ENCODE measurements around the gene ORMDL3.

ORMDL3 gene

GRCh38 chr17:39927101-39927928, at the start of gene ORMDL3, which contains the start of gene LRRC3C:
ORMDL3 (minus strand) TSS chr17:39927601; CDS start chr17:39924203, 3,398 bp downstream.
LRRC3C (plus strand) TSS chr17:39927732; CDS start chr17:39941524, 13,792 bp downstream.
- DNase-seq (ENCODE audit: low read depth) = peak; percentile 55

DNA sequence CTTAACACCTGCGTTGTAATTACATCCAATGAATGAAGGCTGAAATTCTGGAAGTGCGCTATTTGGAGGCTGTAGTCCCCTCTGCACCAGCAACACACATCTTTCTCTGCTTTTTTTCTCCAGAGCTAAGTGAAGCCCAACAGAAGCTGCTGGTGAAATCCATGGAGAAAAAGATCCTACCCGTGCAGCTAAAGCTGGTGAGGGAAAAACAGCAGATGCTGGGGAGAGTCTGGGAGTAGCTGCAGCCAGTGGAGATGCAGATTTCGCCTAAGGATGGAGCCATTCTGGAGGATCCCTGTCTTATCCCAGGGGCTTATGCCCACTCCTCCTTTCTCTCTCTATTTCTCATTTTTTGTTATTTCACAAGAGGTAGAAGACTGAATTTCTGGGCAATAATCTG, 48.4 kb upstream of the ORMDL3 start:
- no peak for DNase-seq (ENCODE audit: low read depth)

DNA sequence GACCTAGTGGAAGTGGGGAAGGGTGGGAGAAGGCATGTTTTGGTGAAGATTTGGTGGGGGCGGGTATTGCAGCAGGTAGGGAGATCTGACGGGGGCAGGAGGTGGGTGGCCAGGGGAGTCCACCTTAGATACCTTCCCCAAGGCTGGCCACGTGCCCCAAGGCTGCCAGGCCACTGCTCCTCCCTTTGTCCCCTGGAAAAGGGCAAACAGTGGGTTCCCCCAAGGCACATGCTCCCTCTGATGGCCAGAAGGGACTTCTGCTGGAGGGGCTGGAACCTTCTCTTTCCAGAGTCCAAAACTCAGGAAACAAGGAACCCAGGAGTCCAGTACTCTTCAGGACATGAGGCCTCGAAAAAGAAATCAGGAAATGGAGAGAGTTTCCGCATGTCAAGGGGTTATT, 47.0 kb upstream of the ORMDL3 start:
- no peak for DNase-seq (ENCODE audit: low read depth)

DNA sequence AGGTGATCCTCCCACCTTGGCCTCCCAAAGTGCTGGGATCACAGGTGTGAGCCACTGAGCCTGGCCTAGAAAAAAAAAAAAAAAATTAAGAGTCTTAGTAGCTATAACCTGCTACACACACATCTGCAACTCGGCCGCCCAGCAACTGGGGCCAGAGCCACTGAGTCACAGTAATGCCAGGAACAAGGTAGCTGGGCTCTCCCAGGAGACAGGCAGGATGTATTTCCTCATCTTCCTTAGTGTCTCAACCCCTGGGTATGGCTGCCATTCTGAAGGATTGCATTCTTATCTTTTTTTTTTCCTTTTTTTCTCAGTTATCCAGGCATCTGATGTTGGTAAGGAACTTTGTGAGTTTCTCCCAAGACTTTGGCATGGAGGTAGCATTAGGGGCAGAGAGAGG, 46.1 kb upstream of the ORMDL3 start:
- DNase-seq (ENCODE audit: low read depth) = no peak

GRCh38 chr17:39972271-39972670, 44.9 kb upstream of the ORMDL3 start:
- DNase-seq (ENCODE audit: low read depth) = no peak

DNA sequence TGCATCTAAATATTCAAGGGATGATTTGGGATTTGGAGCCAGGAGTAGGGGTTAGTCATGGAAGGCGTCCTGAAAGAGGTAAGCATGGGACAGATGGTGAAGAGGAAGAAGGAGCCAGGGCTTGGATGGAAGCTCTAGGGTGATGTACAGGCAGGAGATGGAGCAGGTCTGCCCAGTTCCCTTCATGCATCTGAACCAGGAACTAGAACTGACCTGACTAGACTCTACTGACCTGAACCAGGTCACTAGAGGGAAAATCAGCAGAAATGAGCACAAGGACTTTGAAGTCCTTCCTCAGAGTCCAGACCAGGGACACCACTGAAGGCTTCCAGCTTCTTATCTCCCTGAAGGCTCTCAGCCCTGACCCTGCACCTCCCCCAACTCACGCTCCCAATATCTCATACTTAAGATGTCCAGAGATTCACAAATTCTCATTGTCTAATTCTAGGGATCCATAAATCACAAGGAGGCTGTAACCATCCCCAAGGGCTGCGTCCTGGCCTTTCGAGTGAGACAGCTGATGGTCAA, 43.7 kb upstream of the ORMDL3 start:
- DNase-seq (ENCODE audit: low read depth) = no peak

DNA sequence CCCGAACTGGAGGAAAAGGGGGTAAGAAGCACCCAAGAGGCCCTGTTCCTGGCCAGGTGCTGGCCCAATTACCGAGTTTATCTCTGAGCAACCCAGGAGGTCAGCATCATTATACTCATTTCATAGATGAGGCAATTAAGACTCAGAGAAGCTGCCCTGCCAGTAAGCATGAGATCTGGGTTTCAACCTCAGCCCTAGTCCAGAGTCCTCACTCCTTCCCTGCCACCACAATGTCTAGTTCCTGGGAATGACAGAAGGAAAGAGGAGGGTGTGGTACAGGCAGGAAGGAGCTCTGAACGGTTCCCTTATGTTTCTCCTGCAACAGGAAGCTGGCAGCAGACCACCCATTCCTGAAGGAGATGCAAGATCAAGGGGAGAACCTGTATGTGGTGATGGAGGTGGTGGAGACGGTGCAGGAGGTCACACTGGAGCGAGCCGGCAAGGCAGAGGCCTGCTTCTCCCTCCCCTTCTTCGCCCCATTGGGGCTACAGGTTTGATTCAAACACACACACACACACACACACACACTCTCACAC, 42.8 kb upstream of the ORMDL3 start:
- DNase-seq (ENCODE audit: low read depth) = no peak

- DNase-seq (ENCODE audit: low read depth) = no peak
These were observed 42.0 kb upstream of the ORMDL3 start for GRCh38 chr17:39969375-39969774.

- no peak for DNase-seq (ENCODE audit: low read depth)
These were observed 41.4 kb upstream of the ORMDL3 start for GRCh38 chr17:39968761-39969160.

GRCh38 chr17:39966771-39967170, 39.4 kb upstream of the ORMDL3 start:
- no peak for DNase-seq (ENCODE audit: low read depth)

DNA sequence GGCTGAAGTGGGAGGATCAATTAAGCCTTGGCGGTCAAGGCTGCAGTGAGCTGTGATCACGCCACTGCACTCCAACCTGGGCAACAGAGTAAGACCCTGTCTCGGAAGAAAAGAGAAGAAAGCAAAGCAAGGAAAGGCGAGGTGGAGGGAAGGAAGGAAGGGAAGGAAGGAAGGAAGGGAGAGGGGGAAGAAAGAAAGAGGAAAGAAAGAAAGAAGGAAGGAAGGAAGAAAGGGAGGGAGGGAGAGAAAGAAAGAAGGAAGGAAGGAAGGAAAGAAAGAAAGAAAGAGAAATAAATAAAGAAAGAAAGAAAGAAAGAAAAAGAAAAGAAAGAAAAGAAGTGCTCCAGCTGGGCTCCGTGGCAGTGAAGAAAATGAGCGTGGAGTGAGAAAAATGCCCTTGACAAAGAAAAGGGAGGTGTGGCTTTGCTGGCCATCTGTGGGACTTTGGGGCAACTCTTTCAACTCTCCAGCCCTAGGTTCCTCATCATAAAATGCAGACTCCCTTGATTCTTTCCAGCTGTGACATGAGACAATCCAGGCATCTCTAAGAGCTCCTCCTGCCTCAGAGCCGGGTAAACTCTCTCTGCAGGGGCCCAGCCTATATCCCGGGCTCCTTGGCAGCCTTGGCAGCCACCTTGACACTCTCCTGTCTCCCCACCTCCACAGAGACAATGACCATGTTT, 37.8 kb upstream of the ORMDL3 start:
- no peak for DNase-seq (ENCODE audit: low read depth)

DNA sequence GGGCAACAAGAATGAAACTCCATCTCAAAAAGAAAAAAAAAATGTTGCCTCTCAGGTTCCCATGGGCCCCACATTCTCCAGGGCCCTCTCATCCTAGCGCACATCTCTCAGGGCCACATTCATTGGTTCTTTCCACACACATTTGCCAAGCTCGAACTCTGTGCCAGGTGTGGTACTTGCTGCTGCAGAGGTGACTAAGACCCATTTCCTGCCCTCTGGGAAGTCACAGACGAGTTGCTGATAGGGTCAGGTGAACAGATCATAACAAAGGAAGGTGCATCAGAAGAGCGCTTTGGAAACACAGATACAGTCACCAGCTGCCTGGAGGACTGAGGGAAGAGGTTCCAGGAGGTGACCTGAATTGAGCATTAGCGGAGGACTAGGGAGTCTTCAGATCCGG, 36.4 kb upstream of the ORMDL3 start:
- no peak for DNase-seq (ENCODE audit: low read depth)

GRCh38 chr17:39962642-39963220, 35.3 kb upstream of the ORMDL3 start, which contains the start of gene GSDMA:
GSDMA (plus strand) TSS chr17:39963004; CDS start chr17:39965688, 2,684 bp downstream.
- DNase-seq (ENCODE audit: low read depth) = no peak

- no peak for DNase-seq (ENCODE audit: low read depth)
These were observed 33.2 kb upstream of the ORMDL3 start for GRCh38 chr17:39960524-39961041.

- DNase-seq (ENCODE audit: low read depth) = no peak
These were observed 28.4 kb upstream of the ORMDL3 start for GRCh38 chr17:39955726-39956225.

GRCh38 chr17:39954876-39955275, 27.5 kb upstream of the ORMDL3 start:
- no peak for DNase-seq (ENCODE audit: low read depth)

DNA sequence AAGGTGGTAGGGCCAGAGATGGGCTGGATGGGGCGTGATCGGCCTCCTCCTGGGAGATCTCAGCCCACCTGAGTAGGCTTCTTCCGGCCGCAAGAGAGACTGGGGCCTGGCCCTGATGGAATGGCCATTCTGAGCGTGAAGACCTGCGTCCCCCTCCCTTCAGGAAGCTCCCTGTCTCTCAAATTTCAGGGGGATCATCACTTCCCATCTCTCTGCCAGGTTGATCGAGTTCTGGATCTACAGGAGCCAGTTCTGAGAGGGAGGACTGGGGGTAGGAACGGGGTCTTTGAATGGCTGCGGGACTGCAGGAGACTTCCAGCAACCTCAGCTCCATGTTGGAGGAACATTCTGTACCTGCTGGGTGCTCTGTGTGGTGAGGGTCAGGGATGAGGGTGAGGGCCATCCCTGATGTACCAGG, 26.1 kb upstream of the ORMDL3 start:
- no peak for DNase-seq (ENCODE audit: low read depth)

GRCh38 chr17:39952680-39953470, 25.5 kb upstream of the ORMDL3 start:
- DNase-seq (ENCODE audit: low read depth) = peak; percentile 81

GRCh38 chr17:39951924-39952679, 24.7 kb upstream of the ORMDL3 start:
- no peak for DNase-seq (ENCODE audit: low read depth)

DNA sequence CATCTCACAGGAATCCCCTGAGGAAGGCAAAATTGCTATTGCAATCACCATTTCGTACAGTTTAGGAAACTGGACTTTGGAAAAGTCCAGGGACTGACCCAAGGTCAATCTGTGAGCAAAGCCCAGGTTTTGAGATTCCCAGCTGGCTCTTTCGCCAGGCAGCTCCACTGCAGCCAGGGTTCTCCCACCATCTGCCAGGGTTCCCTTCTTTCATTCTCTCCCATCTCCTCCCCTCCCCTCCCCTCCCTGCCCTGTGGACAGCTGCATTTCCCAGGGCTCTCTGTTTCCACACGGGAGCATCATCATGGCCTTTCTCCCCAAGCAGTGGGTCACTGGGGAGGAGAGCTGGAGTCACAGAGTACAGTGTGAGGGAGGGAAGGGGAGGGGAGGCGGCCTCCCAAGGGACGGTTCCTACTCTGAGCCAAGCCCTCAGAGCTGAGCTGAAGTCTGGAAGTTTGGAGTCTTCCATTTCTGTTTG, 23.5 kb upstream of the ORMDL3 start:
- no peak for DNase-seq (ENCODE audit: low read depth)
